Measurements from ENCODE around the gene PARS2.

Gene PARS2

DNA sequence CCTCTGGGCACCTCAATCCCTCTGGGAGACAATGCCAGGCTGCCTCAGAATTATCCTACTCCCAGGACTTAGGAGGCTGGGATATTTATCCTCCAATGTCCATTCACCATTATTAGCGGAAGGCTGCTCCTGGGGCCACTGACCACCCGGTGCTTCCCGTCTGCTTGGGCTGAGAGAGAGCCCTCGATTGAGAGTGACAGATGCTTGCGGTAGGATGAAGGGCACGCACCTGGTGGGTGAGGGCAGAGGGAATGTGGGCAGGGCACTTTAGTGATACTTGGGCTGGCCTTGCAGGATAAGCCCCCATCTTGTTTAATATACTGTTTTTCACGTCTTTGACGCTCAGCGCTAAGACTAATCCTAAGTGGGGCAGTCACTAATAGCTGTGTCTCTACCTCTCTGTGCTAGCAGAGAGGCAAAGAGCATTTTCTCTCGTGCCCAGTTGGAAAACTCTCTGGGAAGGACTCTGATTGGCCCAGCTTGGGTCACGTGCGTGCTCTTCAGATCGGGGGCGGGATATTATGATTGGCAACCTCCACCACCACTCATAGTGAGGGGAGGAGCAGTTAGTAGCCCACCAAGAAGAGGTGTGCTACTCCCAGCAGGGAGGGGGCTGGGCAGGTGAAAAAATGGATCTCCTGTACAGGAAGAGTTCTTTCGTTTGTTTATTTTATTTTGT, 10.6 kb upstream of the PARS2 start:
- peak; percentile 30 for DNase-seq (ENCODE audit: low spot score)

DNA sequence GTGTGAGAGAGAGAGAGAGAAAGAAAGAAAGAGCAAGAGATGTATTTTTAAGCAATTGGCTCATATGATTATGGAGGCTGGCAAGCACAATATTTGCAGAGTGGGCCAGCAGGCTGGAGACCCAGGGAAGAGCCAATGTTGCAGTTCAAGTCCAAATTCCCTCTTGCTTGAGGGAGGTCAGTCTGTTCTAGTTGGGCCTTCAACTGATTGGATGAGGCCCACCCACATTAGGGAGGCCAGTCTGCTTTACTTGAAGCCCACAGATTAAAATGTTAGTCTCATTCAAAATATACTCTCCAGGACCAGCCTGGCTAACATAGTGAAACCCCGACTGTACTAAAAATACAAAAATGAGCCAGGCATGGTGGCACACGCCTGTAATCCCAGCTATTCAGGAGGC, 8.6 kb upstream of the PARS2 start:
- DNase-seq (ENCODE audit: low spot score), result no peak

DNA sequence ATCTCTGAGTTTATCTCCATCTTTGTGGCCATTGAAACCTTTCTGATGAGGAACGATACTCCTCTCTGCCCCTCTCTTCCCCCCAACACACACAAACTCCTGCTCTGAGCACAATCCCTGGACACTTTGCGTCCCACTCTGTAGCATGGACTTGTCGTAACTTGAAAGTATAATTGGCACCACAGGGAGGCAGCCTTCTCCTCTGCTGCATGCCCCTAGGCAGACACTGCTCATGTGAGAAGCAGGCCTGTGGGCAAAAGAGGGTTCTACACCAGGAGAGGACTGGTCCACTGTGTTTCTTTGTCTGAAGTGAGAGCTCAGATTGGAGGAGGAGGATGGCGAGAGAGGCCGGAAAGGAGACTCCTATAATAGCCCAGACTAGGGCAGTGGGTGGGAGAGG, 3.8 kb upstream of the PARS2 start:
- no peak for DNase-seq (ENCODE audit: low spot score)

DNA sequence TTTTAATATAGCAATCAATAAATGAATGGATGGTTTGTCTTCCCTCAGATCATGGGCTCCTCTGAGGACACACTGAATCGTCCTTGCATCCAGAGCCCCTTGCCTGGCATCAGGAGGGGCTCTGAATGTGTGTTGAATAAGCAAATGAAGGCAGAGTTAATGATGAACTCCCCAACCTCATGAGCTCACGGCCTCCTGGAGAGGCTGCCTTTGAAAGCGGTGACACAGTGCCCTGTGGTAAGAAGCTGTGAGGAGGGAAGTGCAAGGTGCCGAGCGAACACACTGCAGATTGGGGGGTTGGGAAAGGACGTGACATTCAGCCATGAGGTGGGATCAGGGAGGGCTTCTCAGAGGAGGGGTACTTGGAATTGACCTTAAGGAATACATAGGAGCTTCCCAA, 3.2 kb upstream of the PARS2 start:
- DNase-seq (ENCODE audit: low spot score), result no peak

DNA sequence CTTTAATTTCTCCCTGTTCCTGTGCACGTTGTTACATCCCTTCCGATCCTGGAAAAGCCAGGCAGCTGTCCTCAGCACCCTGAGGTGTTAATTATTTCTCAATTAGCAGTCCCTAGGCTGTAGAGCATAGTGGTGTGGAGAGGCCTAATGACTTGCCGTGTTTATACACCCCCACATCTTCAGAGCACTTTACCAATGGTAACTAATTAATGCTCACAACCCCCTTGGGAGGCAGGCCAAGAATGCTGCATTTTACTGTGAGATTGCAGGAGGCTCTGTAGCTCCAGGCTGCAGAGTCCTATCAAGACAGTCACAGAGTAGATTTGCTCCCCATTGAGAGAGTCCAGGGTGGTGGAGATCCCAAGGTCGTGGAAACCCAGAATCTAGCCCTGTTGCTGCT, 2.4 kb upstream of the PARS2 start:
- no peak for DNase-seq (ENCODE audit: low spot score)

DNA sequence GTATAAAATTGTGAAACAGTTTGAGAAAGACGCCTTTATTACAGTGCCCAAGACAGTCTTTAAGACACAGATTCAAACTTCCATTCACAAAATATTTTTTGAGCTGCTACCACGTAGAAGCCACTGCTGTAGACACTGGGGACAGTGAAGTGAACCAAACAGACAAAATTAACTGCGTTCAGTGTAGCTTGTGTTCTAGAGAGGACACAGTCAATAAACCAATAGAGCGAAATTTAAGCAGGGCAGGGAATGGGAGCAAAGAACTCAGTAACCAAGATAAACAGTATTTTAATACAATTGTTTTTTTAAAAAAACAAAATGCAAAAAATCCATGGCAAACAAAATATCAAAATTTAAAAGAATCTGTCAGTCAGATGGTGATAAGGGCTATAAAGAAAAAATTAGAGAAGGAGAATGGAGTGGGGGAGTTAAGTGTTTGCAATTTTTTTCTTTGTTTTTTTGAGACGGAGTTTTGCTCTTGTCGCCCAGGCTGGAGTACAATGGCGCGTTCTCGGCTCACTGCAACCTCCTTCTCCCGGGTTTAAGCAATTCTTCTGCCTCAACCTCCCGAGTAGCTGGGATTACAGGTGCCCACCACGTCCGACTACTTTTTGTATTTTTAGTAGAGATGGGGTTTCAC, 719 bp upstream of the PARS2 start:
- no peak for DNase-seq (ENCODE audit: low spot score)

DNA sequence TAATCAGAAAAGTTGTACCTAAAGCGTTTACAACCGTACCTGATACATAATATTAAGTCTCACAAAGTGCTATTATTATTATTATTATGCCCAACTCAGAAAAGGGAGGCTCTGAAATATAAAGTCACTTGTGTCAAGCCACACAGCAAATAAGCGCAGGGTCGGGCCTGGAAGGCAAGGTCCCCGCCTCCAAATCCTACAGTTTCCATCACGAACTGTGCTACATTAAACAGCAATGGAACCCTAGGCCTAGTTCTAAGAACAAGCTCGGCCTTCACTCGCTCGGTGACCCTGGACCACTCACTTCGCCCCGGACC, 549 bp downstream of the PARS2 start:
- no peak for DNase-seq (ENCODE audit: low spot score)

DNA sequence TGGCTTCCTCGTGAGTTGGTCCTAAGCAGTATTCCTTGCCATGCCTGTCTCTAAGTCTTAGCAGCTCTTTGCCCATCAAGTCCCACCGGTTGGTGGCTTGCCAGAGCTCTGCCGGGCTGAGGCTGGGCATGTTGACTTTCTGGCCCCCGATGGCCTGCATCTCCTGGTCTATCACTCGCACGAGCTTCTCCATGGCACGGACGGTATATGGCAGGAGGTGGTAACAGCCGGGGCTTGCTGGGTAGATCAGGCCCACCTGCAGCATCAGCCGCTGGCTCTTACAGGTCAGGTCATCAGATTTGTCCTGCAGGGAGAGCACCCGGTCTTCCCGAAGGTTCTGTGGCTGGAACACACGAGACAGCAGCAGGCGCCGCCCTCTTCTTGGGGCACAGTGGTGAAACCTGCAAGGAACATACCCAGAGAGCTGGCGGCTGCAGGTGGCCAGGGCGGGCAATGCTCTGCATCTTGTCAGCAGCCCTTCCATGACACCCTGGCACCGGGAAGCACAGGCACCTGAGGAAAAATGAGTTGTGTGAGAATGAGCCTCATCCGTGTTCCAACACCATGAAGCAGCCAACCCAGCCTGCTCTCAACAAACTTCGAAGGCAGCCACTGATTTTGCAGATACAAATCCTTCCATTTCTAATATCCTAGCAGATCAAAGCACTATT, 5.5 kb downstream of the PARS2 start:
- no peak for DNase-seq (ENCODE audit: low spot score)

DNA sequence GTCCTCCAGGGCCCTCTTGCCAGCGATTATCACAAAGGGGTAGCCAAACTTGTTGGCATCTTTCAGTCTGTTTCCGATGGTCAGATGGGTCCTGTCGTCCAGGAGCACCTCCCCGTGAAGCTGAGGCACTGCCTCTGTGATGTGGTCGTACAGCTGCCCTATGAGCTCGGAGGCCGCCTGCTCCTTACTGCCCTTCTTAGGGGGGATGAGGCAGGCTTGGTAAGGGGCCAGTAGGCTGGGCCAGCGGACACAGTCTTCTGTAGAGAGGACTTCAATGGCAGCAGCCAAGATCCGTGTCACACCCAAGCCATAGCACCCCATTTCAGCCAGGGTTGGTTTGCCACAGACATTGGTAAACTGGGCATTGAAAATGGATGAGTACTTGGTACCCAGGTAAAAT, 6.5 kb downstream of the PARS2 start:
- no peak for DNase-seq (ENCODE audit: low spot score)

DNA sequence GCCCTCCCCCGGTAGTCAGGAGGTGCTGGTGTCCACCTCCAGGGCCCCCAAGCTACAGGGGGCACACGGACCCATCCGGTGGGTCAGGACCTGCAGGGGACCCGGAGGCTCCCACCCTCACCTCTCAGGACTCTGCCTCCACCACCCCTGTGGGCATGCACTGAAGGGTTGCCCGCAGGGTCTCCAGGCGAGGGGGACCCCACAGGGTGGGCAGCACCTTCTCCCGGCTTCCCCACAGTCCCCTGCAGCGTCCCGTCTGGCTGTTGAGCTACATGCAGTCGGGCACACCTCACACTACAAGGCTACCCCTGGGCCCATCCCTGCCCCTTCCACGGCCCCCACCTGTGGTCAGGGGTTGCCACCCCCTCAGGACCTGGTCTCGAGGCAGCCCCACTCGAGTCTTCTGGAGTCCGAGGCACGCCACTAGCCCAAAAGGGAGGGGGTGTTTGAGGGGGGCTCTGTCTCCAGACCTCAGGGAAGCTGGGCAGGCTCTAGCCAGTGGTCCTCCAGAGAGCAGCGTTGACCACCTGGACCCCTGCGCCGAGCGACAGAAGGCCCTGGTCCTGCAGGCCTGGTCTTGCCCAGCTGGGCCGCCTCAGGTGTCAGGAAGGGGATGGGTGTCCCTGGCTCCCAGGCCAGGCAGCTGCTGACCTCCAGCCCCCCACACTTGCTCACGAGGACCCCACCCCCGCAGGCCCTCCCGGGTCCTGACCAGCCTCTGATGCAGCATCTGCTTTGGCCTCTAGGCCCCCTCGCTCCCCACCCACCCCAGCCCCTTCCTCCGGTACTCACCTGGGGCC, 9.6 kb downstream of the PARS2 start:
- DNase-seq (ENCODE audit: low spot score), result no peak

DNA sequence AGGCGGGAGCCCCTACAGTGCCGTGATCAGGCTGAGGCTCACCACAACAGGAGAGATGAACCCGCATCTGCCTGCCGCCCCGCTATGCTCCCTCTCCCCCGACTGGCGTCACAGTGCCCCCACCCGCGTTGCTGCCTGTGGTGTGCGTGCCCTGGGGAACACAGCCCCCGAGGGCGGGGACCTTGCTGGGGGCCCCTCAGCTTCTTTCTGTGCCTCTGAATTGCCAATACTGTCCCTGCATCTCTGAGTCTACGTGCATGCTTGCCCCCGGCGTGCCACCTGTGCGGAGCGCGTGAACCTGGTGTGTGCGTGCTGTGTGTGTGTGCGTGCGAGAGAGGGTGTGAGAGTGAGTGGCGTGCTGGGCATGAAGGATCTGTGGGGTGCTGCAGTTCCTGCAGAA, 10.3 kb downstream of the PARS2 start:
- DNase-seq (ENCODE audit: low spot score), result no peak

DNA sequence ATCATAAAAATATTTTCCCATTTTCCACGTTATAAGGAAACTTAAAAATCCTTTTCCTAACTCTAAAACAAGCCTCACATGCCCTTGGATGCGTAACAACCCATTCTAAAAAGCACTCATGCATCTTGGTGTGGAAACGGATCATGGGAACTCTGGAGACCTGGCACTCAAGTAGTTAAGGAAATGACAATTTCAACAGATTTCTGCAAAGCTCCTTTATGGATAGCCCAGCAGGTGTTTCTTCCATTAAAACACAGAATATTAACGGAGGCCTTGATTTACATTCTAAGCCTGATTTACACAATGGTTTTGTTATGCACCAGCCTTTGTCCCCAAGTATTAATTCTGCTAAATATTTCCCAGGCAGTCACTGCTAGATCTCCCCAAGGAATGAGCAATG, 12.9 kb downstream of the PARS2 start:
- no peak for DNase-seq (ENCODE audit: low spot score)

DNA sequence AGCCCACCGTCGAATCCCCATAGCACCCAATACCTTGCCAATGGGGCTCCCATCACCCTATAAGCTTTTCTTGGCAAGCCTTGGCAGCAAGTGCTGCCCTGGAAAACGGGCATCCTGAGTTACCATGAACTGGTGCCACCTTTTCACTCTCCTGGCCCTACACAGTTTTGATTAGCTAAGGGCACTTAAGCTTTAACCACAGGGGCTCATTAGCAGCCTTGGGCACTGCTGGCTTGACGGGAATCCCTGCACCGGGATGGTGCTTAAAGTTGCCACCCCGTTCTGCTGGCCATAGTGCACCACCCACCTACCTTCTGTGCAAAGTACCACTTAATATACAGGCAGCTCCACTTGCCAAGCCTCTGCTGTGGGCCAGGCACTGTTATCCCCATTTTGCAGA, 13.7 kb downstream of the PARS2 start:
- no peak for DNase-seq (ENCODE audit: low spot score)

DNA sequence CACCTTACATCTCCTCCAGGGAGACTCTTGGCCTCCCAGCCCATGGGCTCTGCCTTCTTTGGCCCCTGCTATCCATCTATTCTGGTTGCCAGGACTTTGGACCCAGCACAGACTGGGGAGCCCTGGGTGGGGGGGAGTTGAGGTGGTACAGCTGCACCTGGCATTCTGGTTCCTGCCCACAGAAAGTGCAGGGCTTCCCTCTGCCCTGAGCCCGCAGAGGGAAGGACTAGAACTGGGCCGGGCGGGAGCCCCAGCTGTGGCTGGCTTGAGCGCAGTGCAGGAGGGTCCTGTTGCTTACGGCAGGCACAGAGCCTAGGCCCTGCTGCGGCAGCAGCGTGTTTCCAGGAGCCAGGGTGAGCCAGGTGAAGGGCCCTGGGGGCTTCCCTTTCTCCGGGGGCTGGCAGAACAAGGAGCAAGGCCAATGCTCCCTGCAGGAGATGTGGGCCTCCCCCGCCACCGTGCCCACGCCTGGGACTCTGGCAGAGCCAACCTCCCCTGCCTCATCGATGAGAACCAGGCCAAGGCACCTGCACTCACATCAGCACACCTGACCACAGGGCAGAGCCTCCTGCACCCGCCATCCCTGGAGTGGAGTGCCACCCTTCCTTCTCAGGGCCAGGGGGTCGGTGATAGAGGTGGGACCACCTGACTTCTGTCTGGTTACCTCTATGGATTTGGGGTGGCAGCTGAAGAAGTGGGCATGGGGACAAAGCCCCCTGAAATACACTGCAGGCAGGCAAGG, 16.1 kb downstream of the PARS2 start:
- no peak for DNase-seq (ENCODE audit: low spot score)

DNA sequence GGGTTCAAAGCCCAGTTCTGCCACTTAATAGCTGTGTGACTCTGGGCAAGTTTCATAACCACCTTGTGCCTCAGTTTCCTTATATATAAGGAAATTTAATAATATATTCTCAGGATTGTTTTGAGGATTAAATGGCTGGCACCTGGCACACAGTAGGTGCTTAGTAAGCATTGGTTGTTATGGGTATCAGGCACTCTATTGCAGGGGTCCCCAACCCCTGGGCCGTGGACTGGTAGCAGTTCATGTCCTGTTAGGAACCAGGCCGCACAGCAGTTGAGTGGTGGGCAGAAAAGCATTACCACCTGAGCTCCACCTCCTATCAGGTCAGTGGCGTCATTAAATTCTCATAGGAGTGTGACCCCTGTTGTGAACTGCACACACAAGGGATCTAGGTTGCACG, 18.5 kb downstream of the PARS2 start:
- no peak for DNase-seq (ENCODE audit: low spot score)

DNA sequence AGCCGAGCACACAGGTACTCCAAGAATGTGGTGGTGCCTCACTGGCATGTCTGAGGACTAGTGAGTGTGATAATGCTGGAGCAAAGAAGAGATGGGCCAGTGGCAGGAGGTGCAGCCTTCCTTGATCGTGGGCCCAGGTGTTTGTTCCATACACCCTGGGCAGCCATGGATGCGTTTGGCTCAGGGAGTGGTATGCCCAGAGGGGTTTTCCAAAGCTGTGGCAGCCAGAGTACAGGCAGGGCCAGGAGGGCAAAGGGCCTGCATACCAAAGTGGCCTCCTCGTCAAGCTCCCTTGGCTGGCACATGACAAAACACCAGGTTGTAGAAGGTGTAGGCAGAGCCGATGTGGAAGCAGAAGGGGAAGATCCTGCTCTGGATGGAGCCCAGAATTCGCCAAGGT, 19.0 kb downstream of the PARS2 start:
- no peak for DNase-seq (ENCODE audit: low spot score)

DNA sequence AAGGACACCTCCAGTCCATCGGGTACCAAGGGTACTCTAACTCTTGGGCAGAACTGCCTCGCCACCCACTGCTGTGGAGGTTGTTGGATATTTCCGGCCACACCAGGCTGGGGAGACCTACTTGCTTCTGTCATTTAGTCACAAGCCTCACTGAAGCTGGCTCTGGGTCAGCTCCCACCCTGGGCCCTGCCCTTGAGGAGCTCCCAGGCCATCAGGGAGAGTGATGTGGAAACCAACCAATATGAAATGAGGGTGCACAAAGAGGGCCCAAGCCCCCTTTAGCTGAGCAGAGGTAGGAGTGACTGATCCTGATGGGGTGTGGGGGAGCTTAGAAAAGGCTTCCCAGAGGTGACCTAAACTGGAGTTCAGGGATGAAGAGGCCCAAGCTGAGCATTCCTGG, 19.6 kb downstream of the PARS2 start:
- no peak for DNase-seq (ENCODE audit: low spot score)

DNA sequence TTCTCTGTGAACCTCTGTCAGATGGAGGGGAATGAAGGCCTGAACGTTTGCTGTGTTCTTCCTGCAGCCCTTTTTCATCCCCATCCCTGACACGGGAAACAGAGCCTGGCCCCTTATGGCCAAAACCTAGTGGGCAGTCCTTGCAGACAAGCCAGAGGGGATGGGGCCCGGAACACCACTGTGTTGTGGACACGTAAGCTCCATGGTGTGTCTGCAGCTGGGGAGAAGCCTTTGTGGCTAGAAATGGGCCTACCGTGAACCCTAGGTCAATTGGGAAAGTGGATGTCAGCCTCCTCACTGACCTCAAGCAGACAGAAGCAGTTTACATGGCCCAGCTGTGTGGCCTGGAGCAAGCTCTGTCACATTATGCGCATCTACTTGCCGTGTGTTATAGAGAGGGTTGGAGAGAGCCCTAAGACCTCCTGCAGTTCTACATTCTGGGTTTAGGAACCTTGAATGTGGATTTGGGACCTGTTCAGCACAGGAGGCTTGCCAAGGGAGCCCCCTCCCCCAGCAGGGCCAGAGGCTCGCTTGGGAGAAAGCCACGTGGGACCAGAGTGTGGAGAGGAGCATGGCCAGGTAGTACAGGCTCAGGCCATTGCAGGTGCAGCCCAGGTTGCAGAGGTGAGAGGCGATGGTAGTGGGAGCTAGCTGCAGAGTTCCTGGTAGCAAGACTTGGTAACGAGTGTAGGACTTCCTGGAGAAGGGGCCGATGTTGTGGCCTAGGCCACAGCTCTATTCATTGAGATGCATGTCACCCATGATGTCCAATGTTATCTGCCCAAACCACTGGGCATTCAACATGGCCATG, 20.7 kb downstream of the PARS2 start:
- DNase-seq (ENCODE audit: low spot score), result no peak

DNA sequence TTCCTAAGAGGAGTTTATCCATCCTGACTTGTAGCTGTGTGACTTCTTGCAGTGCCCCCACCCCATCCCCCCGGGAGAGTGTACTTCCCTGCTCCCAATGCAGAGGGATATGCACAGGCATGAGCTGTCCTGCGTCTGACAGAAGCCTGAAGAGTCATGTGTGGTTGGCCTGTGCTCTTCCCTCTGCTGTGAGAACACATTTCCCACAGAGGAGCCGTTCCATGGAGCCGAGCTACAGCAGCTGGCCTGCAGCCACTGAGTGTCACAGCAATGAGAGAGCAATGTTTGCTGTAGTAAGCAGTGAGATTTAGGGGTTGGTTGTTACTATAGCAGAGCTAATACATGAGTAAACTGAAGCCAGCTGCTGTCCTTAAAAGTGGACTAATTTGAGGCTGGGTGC, 22.0 kb downstream of the PARS2 start:
- no peak for DNase-seq (ENCODE audit: low spot score)

DNA sequence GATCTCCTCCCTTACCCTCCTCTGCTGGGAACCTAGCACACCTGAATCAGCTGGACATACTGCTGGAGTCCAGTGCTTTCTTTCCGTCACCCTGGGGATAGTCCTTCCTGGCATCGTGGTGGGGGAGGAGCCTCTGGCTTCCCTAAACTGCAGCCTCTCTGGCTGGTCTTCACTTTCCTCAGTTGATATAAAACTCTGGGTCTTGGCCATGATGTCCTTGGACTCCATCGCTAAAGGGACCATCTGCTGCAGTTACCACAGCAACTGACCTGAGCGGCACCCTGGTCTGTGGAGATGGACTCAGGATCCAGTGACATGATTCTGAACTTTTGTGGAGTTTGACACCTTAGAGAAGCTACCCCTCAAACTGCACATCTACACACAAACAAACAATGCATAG, 22.8 kb downstream of the PARS2 start:
- no peak for DNase-seq (ENCODE audit: low spot score)

DNA sequence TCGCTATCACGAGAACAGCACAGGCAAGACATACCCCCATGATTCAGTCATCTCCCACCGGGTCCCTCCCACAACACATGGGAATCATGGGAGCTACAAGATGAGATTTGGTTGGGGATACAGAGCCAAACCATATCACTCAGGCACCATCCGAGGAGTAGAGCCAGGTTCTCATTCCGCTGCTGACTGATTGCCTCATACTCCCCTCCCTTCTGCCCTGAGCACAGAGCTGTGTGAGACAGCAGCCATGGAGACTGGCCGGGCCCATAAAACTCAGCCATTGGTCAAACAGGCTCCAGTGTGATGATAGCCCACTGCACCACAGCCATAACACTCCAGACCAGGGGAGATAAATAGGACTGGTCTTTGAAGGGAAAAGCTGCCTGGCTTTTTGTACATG, 26.1 kb downstream of the PARS2 start:
- no peak for DNase-seq (ENCODE audit: low spot score)

DNA sequence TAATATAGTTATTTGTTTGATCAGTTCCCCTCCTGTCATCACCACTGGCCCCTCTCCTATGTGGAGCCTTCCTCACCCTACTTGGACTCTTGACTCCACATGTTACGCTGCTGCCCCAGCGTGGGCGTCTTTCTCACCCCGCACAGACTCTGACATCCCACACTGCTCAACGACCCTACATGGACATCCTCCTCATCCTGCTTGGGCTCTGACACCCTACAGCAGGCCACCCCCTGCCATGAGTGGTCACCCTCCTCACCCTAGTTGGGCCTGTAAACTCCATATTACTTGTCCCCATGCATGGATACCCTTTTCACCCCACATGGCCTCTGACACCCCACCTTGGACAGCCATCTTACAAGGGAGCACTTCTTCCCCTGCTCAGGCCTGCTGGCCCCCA, 27.6 kb downstream of the PARS2 start:
- DNase-seq (ENCODE audit: low spot score), result no peak
